GM19239 (cell line): Measurements from ENCODE around the gene BRPF1.

Experiments
- DNase-seq: peaks from one replicate; pipeline ENCODE4 v3.0.0; 2011; ENCODE audit warnings: low spot score; ENCODE audit not compliant: insufficient read length
- FAIRE-seq: peaks from 2 replicates; lab custom pipeline; 2011; peaks lifted over from hg19 to GRCh38; lab: Jason Lieb, UNC

Gene BRPF1

DNA sequence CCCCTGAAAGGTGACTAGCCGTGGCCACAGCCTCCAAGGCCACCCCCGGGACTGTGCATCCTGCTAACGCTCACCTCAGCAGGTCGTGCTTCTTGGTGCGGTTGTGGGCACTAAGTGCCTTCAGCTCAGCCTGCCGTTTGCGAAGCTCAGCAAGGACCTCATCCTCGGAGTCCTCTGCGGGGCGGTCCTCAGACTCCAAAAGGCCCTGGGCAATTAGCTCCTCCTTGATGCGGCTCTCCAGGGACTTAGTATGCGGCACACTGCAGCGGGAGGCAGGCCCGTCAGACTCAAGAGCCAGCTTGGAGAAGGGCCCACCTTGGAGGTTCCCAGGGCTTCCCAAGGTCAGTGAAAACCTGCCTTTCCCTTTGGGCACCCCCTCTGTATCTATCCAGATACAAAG, 52.4 kb downstream of the BRPF1 start:
- DNase-seq (no peak), FAIRE-seq (no peak)

DNA sequence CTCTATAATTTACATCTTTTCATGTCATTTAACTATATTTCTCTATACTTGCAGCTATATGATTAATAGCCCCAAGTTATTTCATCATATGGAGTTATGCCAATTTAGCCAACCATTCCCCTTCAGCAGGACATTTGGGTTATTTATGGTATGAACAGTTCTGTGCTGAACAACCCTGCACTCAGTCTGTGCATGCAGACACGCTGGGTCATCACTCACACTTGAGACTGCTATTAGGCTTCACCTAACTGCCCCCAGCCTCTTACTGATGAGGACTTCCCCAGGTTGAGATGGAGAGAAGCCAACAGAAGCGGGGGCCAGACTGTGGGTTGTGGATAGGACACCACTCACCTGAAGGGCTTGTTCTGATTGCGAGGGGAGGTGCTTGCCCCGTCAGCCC, 53.4 kb downstream of the BRPF1 start:
- FAIRE-seq (no peak), DNase-seq (no peak)

GRCh38 chr3:9785602-9786001, 54.1 kb downstream of the BRPF1 start:
- FAIRE-seq (no peak), DNase-seq (no peak)

DNA sequence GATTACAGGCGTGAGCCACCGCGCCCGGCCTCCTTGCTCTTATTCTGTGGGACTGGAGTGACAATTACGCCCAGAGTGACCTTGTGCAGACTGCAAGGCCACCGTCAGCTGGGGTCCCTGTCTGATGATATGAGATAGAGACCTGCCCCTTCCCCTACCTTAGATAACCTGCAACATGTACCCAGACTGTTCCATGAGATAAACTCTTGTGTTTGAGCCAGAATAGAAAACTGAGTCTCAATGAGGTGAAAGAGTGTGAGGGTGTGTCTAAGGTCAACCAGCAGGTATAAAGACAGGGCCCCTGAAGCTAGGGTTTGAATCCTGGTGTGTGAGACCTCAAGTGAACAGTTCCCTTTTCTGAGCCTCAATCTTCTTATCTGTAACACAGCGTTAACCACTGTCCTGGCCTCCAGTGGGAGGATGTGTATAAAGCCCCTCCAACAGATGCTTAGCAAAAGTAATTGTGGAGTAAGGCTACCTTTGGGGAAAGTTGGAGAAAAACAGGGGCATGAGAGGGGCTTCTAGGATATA, 54.7 kb downstream of the BRPF1 start:
- no peak for FAIRE-seq
- DNase-seq = no peak

GRCh38 chr3:9786825-9787669, 55.5 kb downstream of the BRPF1 start:
- FAIRE-seq = no peak
- DNase-seq = no peak

GRCh38 chr3:9787714-9788113, 56.2 kb downstream of the BRPF1 start:
- no peak for FAIRE-seq
- DNase-seq = no peak

GRCh38 chr3:9791127-9791526, 59.6 kb downstream of the BRPF1 start:
- FAIRE-seq = no peak

DNA sequence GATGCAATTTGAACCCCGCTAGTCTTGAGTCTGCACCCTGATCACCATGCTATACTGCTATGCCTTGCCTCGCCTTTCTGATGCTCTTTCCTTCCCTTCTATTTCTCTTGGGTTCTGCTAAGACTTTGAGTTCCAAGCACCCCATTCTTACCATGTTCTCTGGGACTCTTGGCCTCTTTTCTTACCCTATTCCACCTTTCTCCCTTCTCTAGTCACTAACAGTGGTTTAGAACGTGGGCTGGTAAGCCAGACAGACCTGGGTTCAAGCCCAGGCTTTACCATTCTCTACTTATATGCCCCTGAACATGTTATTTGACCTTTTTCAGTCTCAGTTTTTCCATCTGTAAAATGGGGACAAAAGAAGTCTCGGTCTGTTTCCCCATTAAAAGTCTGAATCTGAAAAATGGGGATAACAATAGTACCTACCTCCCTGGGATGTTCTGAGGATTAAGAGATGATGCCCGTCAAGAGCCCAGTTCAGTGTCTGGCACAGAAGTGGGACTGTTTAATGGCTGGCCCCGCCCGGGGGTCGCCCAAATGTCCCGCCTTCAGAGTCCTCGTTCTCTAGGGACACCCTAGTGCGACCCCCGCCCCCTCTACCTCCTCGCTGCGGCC, 60.4 kb downstream of the BRPF1 start:
- DNase-seq = no peak
- peak; percentile 14 for FAIRE-seq

More at GRCh38 chr3:9791127-9791526, 59.6 kb downstream of the BRPF1 start:
- DNase-seq = no peak

GRCh38 chr3:9792405-9793160, 61.0 kb downstream of the BRPF1 start, which contains the start of the genes ARPC4 and TADA3:
TSS of gene ARPC4 (plus strand) at chr3:9793082. CDS start at chr3:9793122, 40 bp downstream.
TSS of gene TADA3 (minus strand) at chr3:9792473. CDS start at chr3:9791466, 1,007 bp downstream.
- peak; percentile 82 for FAIRE-seq
- peak; percentile 83 for DNase-seq

DNA sequence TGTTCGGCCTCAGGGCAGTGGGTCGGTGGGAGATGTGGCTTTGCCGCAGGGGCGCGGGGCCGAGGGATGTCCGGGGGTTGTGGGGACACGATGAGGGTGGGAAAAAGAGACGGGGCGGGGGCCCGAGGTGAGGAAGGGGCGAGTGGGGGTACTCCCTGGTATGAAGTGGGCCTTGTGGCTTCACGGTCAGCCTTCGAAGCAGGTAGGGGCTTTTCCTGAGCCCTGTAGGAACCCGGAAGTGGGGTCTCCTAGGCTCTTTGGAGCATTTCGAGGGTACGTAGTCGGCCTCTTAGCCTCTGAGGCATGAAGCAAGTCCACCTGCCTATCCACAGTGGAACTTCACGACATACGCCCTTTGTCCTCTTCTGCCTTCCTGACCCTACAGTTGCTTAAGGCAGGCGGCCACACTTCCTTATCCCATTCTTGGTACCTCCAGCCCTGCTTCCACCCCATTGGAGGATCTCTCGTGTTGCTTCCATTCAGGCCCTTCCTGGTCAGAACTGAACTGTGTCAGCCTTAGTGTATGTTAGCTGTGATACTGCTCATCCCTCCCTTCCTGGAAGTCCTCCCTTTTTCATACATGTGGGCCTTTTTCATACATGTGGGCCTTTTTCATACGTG, 61.7 kb downstream of the BRPF1 start:
- FAIRE-seq = peak; percentile 4

DNA sequence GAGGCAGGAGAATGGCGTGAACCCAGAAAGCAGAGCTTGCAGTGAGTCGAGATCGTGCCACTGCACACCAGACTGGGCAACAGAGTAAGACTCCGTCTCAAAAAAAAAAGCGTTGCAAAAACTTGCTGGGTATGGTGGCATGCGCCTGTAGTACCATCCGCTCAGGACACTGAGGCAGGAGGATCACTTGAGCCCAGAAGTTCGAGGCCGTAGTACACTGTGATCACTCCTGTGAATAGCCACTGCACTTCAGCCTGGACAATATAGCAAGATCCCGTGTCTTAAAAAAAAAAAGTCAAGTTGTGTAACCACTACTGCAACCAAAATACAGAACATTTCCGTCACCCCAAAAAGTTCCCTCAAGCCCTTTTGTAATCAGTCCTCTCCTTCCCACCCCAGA, 62.9 kb downstream of the BRPF1 start:
- FAIRE-seq (no peak), DNase-seq (no peak)

More for the DNA sequence above, 61.7 kb downstream of the BRPF1 start:
- DNase-seq = no peak

- DNase-seq = no peak
- FAIRE-seq = peak; percentile 56
Observed at GRCh38 chr3:9795207-9795606, 63.7 kb downstream of the BRPF1 start.

DNA sequence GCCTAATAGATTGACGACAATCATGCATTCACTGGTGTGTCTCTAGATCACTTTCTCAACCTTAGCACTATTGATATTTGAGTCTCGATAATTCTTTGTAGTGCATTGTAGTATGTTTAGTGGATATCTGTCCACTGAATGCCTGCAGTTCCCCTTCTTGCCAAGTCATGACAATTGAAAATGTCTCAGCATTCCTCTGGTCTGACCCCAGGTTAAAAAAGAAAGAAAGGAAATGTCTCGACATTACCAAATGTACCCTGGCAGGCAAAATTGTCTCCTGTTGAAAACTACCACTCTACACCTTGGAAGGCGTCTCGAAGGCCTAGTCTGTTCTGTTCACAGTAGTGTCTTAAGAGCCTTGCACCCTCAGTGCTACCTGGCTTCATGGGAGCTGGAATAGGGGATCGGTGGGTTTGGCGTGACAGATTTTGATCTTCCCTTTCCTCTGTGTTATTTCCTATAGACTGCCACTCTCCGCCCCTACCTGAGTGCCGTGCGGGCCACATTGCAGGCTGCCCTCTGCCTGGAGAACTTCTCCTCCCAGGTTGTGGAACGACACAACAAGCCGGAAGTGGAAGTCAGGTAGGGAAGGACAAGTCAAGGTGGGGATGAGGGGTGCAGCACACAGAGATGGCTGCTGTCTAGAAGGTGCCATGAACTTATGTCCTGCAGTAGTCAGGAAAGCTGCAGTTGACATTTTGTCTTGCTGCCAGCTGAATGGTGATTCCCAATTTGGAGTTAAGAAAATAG, 65.8 kb downstream of the BRPF1 start:
- FAIRE-seq = no peak
- no peak for DNase-seq
